ENCODE measurements around the gene MICOS13. TPM values are rescaled to one million over a fixed set of nuclear protein-coding genes. Genes with fewer than 3 reads are reported as not detected.

The MICOS13 gene
- total RNA-seq, 1 donor: 21.0 TPM

DNA sequence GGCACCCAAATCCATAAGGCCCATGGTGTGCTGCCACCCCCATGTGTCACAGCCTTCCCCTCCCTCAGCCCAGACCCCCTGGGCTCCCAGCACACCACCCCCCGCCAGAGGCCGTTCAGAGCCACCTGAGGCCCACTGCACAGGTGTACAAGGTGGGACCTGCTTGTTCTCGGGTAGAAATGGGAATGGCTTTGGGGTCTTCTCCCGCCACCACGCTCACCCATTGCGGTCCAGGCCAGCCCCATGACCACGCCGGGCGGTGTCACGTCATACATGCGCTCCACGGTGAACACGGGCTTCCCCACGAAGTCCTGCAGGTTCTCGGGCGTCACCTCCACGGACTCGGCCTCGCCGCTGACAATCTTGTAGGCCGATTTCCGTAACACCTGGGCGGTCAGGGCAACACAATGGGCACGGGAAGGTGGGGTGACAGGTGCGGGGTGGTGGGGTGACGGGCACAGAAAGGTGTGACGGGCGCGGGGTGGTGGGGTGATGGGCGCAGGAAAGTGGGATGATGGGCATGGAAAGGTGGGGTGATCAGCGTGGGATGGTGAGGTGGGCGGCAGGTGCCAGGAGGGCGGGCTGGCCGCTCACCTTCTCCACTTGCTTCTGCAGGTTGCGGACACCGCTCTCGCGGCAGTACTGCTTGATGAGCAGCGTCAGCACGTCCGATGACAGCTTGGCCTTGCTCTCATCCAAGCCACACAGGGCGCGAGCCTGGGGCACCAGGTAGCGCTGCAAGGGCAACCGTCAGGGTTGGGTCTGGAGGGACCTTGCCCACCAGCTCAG lies 14.0 kb upstream of the MICOS13 start:
- Histone ChIP-seq H3K79me2 (ENCODE audit: insufficient read depth, low read length) (peaks cover 73% of the 10 kb centered on the region), H3K4me2 (ENCODE audit: insufficient read depth, low read length) (no peak overlapping the region), H4K20me1 (ENCODE audit: insufficient read depth, low read length) (peaks cover 72% of the 10 kb centered on the region), H3K9me3 (ENCODE audit: low read depth, low read length) (no peaks in the 10 kb centered on the region), H3K4me1 (ENCODE audit: insufficient read depth, low read length) (peaks cover 9% of the 10 kb centered on the region), H3K36me3 (ENCODE audit: insufficient read depth, low read length) (peaks cover 68% of the 10 kb centered on the region), H2AFZ (ENCODE audit: low read length) (no peak overlapping the region), H3K4me3 (ENCODE audit: insufficient read depth, low read length) (no peak overlapping the region), H3K27ac (ENCODE audit: low read depth, low read length) (no peak overlapping the region), H3K27me3 (ENCODE audit: insufficient read depth, low read length) (no peaks in the 10 kb centered on the region)
- TF ChIP-seq, protein P1, sequence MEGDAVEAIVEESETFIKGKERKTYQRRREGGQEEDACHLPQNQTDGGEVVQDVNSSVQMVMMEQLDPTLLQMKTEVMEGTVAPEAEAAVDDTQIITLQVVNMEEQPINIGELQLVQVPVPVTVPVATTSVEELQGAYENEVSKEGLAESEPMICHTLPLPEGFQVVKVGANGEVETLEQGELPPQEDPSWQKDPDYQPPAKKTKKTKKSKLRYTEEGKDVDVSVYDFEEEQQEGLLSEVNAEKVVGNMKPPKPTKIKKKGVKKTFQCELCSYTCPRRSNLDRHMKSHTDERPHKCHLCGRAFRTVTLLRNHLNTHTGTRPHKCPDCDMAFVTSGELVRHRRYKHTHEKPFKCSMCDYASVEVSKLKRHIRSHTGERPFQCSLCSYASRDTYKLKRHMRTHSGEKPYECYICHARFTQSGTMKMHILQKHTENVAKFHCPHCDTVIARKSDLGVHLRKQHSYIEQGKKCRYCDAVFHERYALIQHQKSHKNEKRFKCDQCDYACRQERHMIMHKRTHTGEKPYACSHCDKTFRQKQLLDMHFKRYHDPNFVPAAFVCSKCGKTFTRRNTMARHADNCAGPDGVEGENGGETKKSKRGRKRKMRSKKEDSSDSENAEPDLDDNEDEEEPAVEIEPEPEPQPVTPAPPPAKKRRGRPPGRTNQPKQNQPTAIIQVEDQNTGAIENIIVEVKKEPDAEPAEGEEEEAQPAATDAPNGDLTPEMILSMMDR (IDR thresholded peaks at IDR 0.05; ENCODE audit: extremely low read depth, low read depth, low read length): no peak
- peak; percentile 60 for DNase-seq (ENCODE audit: insufficient read length, low spot score, missing footprints)

DNA sequence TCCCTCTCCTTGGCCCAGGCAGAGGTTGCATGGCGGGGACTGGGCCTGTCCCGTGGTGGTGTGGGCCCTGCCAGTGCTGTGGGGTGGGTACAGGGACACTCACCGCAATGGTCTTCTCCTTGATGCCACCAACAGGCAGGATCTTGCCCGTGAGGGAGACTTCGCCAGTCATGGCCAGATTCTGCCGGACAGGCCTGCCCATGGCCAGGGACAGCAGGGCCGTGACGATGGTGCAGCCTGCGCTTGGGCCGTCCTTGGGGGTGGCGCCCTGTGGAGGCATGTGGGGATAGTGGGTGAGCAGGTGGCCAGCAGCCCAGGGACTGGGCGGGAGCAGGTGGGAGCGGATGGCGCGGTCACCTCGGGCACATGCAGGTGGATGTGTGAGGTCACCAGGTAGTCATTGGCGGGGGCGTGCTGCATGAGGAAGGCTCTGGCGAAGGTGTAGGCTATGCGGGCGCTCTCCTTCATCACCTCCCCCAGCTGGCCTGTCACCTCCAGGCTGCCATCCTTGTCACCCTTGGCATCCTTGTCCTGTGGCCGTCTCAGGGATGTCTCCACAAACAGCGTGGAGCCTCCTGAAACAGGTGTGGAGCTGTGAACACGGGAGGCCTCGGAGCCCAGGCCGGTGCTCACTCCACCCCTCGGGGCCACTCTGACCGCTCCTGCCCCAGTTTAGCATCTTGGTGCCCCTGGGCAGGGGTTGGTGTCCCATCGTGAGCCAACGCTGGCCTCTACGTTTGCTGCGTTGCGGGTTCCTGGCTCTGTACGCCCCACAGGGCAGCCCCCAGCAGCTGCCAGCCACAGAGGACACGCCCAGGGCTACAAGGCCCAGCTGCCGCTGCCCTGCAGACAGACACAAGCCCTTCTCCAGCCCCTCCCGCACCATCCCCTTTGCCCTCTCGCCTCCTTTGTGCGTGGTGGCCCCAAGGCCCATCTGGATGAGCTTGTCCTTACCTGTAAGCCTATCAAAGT lies 13.2 kb upstream of the MICOS13 start:
- Histone ChIP-seq H3K9me3 (ENCODE audit: low read depth, low read length) (no peaks in the 10 kb centered on the region), H3K4me3 (ENCODE audit: insufficient read depth, low read length) (no peak overlapping the region), H2AFZ (ENCODE audit: low read length) (no peak overlapping the region), H3K27ac (ENCODE audit: low read depth, low read length) (no peak overlapping the region), H3K4me2 (ENCODE audit: insufficient read depth, low read length) (no peak overlapping the region), H3K36me3 (ENCODE audit: insufficient read depth, low read length) (peaks cover 60% of the 10 kb centered on the region), H3K27me3 (ENCODE audit: insufficient read depth, low read length) (no peaks in the 10 kb centered on the region), H3K79me2 (ENCODE audit: insufficient read depth, low read length) (peaks cover 71% of the 10 kb centered on the region), H4K20me1 (ENCODE audit: insufficient read depth, low read length) (peaks cover 67% of the 10 kb centered on the region), H3K4me1 (ENCODE audit: insufficient read depth, low read length) (peaks cover 9% of the 10 kb centered on the region)
- DNase-seq (ENCODE audit: insufficient read length, low spot score, missing footprints): peak; percentile 65
- TF ChIP-seq, protein P1 (IDR thresholded peaks at IDR 0.05; ENCODE audit: extremely low read depth, low read depth, low read length): no peak

DNA sequence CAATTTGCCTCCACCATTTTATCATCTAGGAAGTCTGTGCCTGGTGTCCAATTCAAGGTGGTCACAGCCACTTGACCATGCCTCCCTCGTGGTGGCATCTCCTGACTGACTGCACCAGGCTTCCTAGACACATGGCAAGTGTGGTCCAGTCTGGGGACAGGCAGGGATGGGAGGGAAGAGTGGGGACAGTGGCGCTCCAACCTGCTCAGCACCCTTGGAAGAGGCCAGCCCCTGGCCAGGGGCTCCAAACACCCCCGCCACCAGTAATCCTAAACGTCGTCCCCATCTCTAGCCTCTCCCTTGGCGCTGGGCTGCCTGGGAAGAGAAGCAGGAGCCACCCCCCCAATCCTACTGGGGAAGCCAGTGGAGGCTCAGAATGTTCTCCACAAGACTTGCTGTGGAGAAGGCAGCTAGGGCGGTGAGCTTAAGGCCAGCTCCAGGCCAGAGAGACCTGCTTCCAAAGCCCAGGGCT lies 12.4 kb upstream of the MICOS13 start:
- Histone ChIP-seq H3K27ac (ENCODE audit: low read depth, low read length) (peak overlapping the region; percentile 2), H3K9me3 (ENCODE audit: low read depth, low read length) (no peaks in the 10 kb centered on the region), H3K4me2 (ENCODE audit: insufficient read depth, low read length) (peak overlapping the region; percentile 91), H3K36me3 (ENCODE audit: insufficient read depth, low read length) (peaks cover 54% of the 10 kb centered on the region), H4K20me1 (ENCODE audit: insufficient read depth, low read length) (peaks cover 65% of the 10 kb centered on the region), H3K79me2 (ENCODE audit: insufficient read depth, low read length) (peaks cover 71% of the 10 kb centered on the region), H3K4me3 (ENCODE audit: insufficient read depth, low read length) (no peak overlapping the region), H2AFZ (ENCODE audit: low read length) (no peak overlapping the region), H3K27me3 (ENCODE audit: insufficient read depth, low read length) (no peaks in the 10 kb centered on the region), H3K4me1 (ENCODE audit: insufficient read depth, low read length) (peaks cover 9% of the 10 kb centered on the region)
- TF ChIP-seq, protein P1 (IDR thresholded peaks at IDR 0.05; ENCODE audit: extremely low read depth, low read depth, low read length): no peak
- DNase-seq (ENCODE audit: insufficient read length, low spot score, missing footprints): peak; percentile 75

Measured in osteoblast (primary cell).